Progenitor cell of endocrine pancreas (in vitro differentiated cells): ENCODE measurements around the gene RSKR. TPM values are rescaled to one million over a fixed set of nuclear protein-coding genes. Genes with fewer than 3 reads are reported as not detected.
"Not testable (repeated sequence)": the region's sequence is repeated elsewhere in the genome, so short reads cannot be mapped to it uniquely, and the experiment has no call there.

ENCODE experiments used
- DNase-seq: peaks from one replicate; pipeline ENCODE4 v3.0.0; 2021; ENCODE audit warnings: low spot score; ENCODE audit not compliant: unreplicated experiment
- H3K27ac Mint-ChIP-seq: 2 replicates; pipeline ENCODE4 v1.8.0; 2021; ENCODE audit warnings: mild to moderate bottlenecking, moderate library complexity, mixed read lengths
- H3K27me3 Mint-ChIP-seq: 2 replicates; pipeline ENCODE4 v1.8.0; 2021; ENCODE audit warnings: mixed read lengths
- H3K36me3 Mint-ChIP-seq: 2 replicates; pipeline ENCODE4 v1.8.0; 2022; ENCODE audit warnings: mixed read lengths; ENCODE audit not compliant: insufficient read depth
- H3K4me1 Mint-ChIP-seq: 2 replicates; pipeline ENCODE4 v1.8.0; 2021; ENCODE audit warnings: low read depth, mixed read lengths
- H3K4me3 Mint-ChIP-seq: 2 replicates; pipeline ENCODE4 v1.8.0; 2021; ENCODE audit warnings: low read depth, mild to moderate bottlenecking, moderate library complexity, mixed read lengths
- H3K9me3 Mint-ChIP-seq: 2 replicates; pipeline ENCODE4 v1.8.0; 2021; ENCODE audit warnings: low read depth, mixed read lengths
- CTCF ChIP-seq: fragments of 200-600 bp; sonication (generic); IDR thresholded peaks from one replicate; pipeline ENCODE4 v1.5.0; 2021; ENCODE audit warnings: antibody characterized with exemption, mild to moderate bottlenecking; ENCODE audit not compliant: unreplicated experiment
- long read RNA-seq: library from polyadenylated mRNA; unstranded; transcript quantifications from one replicate; pipeline ENCODE4 v2.0.0, GENCODE V29; 2020
- total RNA-seq: library from RNA; stranded (reverse); gene quantifications from 2 replicates; pipeline ENCODE4 v1.2.1, GENCODE V29; 2021

RSKR gene
- 35.5 and 36.7 TPM in 2 replicates for total RNA-seq
- long read RNA-seq, partial matches to known transcripts, result 0 of 1 reads
- long read RNA-seq, other reads (novel, unspliced or antisense), result 0 of 1 reads

GRCh38 chr17:28613931-28614381 lies at the start of gene RSKR:
RSKR (minus strand) TSS chr17:28614185; CDS start chr17:28614161, 24 bp downstream.
- H3K36me3 Mint-ChIP-seq, result peaks cover 29% of the 10 kb centered on the region

DNA sequence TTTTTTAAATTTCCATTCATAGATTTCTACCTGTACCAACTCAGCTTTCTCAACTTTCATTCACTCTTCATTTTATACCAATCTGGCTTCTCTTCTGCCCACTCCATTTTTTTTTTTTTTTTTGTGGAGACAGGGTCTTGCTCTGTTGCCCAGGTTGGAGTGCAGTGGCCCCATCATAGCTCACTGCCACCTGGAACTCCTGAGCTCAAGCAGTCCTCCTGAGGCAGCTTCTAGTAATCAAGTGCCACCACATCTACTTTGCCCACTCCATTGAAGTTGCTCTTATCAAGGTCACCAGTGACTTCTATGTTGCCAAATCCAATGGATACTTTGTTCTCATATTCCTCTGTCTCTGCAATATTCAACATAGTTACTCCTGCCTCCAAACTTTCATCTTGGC lies 49.7 kb upstream of the RSKR start:
- H3K4me3 Mint-ChIP-seq, result peak overlapping the region; percentile 100
- peaks cover 4% of the 10 kb centered on the region for H3K9me3 Mint-ChIP-seq
- H3K36me3 Mint-ChIP-seq, result peaks cover 24% of the 10 kb centered on the region
- no peaks in the 10 kb centered on the region for H3K27me3 Mint-ChIP-seq
- H3K27ac Mint-ChIP-seq, result peak overlapping the region; percentile 57
- H3K4me1 Mint-ChIP-seq, result peaks cover 25% of the 10 kb centered on the region
- no peak for TF ChIP-seq CTCF
- no peak for DNase-seq

More at GRCh38 chr17:28613931-28614381, at the start of gene RSKR:
- H3K4me3 Mint-ChIP-seq, result no peak within 1 kb of the TSS
- no peaks in the 10 kb centered on the region for H3K9me3 Mint-ChIP-seq
- DNase-seq, result no peak
- TF ChIP-seq CTCF, result no peak
- H3K27ac Mint-ChIP-seq, result peak within 1 kb of the TSS; percentile 81
- no peaks in the 10 kb centered on the region for H3K27me3 Mint-ChIP-seq
- no peaks in the 10 kb centered on the region for H3K4me1 Mint-ChIP-seq

DNA sequence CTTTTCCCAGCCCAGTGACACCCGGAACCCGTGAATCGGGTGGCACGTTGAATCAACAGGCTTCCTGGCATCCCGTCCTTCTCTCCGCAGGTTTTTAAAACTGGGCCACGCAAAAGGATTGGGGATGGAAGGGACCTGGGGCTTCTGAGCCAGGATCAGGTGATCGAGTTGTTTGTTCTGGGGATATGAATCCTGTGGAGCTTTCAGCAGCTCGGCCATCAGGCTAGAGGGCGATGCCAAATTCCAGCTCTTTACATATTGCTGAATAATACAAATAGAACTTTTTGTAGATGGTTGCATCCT lies 48.5 kb upstream of the RSKR start:
- Mint-ChIP-seq H3K36me3 (peaks cover 32% of the 10 kb centered on the region), H3K9me3 (peaks cover 4% of the 10 kb centered on the region), H3K4me3 (peak overlapping the region; percentile 100), H3K27ac (peak overlapping the region; percentile 99), H3K4me1 (peaks cover 25% of the 10 kb centered on the region), H3K27me3 (no peaks in the 10 kb centered on the region)
- no peak for DNase-seq
- TF ChIP-seq CTCF, result no peak

- H3K27me3 Mint-ChIP-seq, result no peaks in the 10 kb centered on the region
- no peak for TF ChIP-seq CTCF
- peak within 1 kb of the TSS; percentile 99 for H3K27ac Mint-ChIP-seq
- peaks cover 4% of the 10 kb centered on the region for H3K9me3 Mint-ChIP-seq
- DNase-seq, result peak; percentile 74
- peaks cover 31% of the 10 kb centered on the region for H3K36me3 Mint-ChIP-seq
- peak within 1 kb of the TSS; percentile 100 for H3K4me3 Mint-ChIP-seq
- H3K4me1 Mint-ChIP-seq, result peaks cover 25% of the 10 kb centered on the region
These were observed 47.9 kb upstream of the RSKR start, which contains the start of the genes SDF2 and SUPT6H for GRCh38 chr17:28661635-28662526. SDF2 (minus strand) TSS chr17:28661906; CDS start chr17:28661876, 30 bp downstream. SUPT6H (plus strand) TSS chr17:28662205; CDS start chr17:28673402, 11,197 bp downstream.

DNA sequence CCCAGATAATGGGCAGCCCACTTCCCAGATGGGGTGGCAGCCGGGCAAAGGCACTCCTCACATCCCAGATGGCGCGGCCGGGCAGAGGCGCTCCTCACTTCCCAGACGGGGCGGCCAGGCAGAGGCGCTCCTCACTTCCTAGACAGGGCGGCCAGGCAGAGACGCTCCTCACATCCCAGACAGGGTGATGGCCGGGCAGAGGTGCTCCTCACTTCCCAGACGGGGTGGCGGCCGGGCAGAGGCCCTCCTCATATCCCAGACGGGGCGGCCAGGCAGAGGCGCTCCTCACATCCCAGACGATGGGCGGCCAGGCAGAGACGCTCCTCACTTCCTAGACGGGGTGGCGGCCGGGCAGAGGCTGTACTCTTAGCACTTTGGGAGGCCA lies 45.5 kb upstream of the RSKR start:
- peaks cover 31% of the 10 kb centered on the region for H3K36me3 Mint-ChIP-seq
- H3K9me3 Mint-ChIP-seq, result not testable (repeated sequence)

DNA sequence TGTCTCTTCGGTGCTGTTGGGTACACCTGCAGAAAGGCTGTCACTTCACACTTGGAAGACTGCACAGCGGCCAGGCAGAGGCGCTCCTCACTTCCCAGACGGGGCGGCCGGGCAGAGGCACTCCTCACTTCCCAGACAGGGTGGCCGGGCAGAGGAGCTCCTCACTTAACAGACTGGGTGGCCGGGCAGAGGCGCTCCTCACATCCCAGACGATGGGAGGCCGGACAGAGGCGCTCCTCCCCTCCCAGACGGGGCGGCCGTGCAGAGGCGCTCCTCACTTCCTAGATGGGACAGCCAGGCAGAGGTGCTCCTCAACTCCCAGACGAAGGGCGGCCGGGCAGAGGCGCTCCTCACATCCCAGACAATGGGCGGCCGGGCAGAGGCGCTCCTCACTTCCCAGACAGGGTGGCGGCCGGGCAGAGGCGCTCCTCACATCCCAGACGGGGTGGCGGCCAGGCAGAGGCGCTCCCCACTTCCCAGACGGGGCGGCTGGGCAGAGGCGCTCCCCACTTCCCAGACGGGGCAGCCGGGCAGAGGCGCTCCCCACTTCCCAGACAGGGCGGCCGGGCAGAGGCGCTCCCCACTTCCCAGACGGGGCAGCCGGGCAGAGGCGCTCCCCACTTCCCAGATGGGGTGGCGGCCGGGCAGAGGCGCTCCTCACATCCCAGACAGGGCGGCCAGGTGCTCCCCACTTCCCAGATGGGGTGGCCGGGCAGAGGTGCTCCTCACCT lies 44.9 kb upstream of the RSKR start:
- H3K4me1 Mint-ChIP-seq, result peaks cover 20% of the 10 kb centered on the region
- H3K27ac Mint-ChIP-seq, H3K4me3 Mint-ChIP-seq, DNase-seq, H3K27me3 Mint-ChIP-seq, H3K9me3 Mint-ChIP-seq: not testable (repeated sequence)
- H3K36me3 Mint-ChIP-seq, result peaks cover 30% of the 10 kb centered on the region

More for the DNA sequence above, 45.5 kb upstream of the RSKR start:
- not testable (repeated sequence) for H3K27me3 Mint-ChIP-seq, H3K27ac Mint-ChIP-seq, DNase-seq, H3K4me3 Mint-ChIP-seq
- H3K4me1 Mint-ChIP-seq, result peaks cover 22% of the 10 kb centered on the region

- Mint-ChIP-seq H3K4me1 (peaks cover 16% of the 10 kb centered on the region), H3K36me3 (peaks cover 29% of the 10 kb centered on the region)
- not testable (repeated sequence) for H3K27me3 Mint-ChIP-seq, H3K27ac Mint-ChIP-seq, H3K4me3 Mint-ChIP-seq, DNase-seq, H3K9me3 Mint-ChIP-seq
These were observed 44.4 kb upstream of the RSKR start for GRCh38 chr17:28658342-28658741.
